A549 (cell line): Measurements from ENCODE around the gene ZNF615. TPM values are rescaled to one million over a fixed set of nuclear protein-coding genes. Genes with fewer than 3 reads are reported as not detected.

ENCODE experiments used
- ATAC-seq, 2 experiments: fragments of 200-7000 bp in 1 of 2; fragments of >200 bp in 1 of 2; cut with Nextera tagmentation in 1 of 2; cut with Tn5 transposase in 1 of 2; 3 replicates each; pipeline versions ENCODE4 v1.8.0 to v1.9.1; 2018 to 2020; ENCODE audit warnings: mild to moderate bottlenecking in 1 of 2, moderate library complexity in 1 of 2
- CTCF ChIA-PET: fragments of 300-600 bp; sonication (Branson Sonifier 250); formaldehyde crosslinking; extraction: SDS; loops from one replicate; lab custom pipeline; 2021; ENCODE audit warnings: antibody characterized with exemption, inconsistent platforms; lab: Yijun Ruan, JAX
- POLR2A ChIA-PET: fragments of 350-600 bp; formaldehyde crosslinking; extraction: SDS; loops from one replicate; lab custom pipeline; 2021; ENCODE audit warnings: antibody characterized with exemption, inconsistent platforms; lab: Yijun Ruan, JAX
- DNase-seq, 2 experiments: peaks; one replicate each; pipeline versions ENCODE4 v3.0.0 to v3.0.0-alpha.2; 2011 to 2016; ENCODE audit warnings: low read depth in 1 of 2, low spot score in 1 of 2
- FAIRE-seq: peaks from 2 replicates; lab custom pipeline; 2011; peaks lifted over from hg19 to GRCh38; lab: Jason Lieb, UNC
- H3K27ac ChIP-seq, 2 experiments: fragments of >200 bp; sonication (Bioruptor Twin); formaldehyde crosslinking; 3 replicates each; pipeline ENCODE4 v1.5.1; 2016 to 2017
- H3K4me1 ChIP-seq: fragments of >200 bp; sonication (Bioruptor Twin); formaldehyde crosslinking; 3 replicates; pipeline ENCODE4 v1.6.1; 2016
- H3K4me2 ChIP-seq: fragments of >200 bp; sonication (Bioruptor Twin); formaldehyde crosslinking; 3 replicates; pipeline ENCODE4 v1.6.1; 2016
- H3K4me3 ChIP-seq: fragments of >200 bp; sonication (Bioruptor Twin); formaldehyde crosslinking; 3 replicates; pipeline ENCODE4 v1.5.1; 2016
- H3K9me3 ChIP-seq: fragments of >200 bp; sonication (Bioruptor Twin); formaldehyde crosslinking; 3 replicates; pipeline ENCODE4 v1.6.1; 2016
- CHD4 ChIP-seq: fragments of 200-600 bp; sonication (generic); IDR thresholded peaks from 2 replicates; pipeline ENCODE4 v1.6.1; 2016; ENCODE audit warnings: antibody characterized with exemption, mild to moderate bottlenecking, borderline replicate concordance
- ESRRA ChIP-seq: fragments of 150-350 bp; IDR thresholded peaks from 2 replicates; pipeline ENCODE4 v1.6.1; 2014; ENCODE audit warnings: mild to moderate bottlenecking, low read length, borderline replicate concordance
- GATA3 ChIP-seq: IDR thresholded peaks from 2 replicates; pipeline ENCODE4 v1.6.1; 2012; ENCODE audit warnings: borderline replicate concordance
- MAFK ChIP-seq: fragments of 450-650 bp; IDR thresholded peaks from 2 replicates; pipeline ENCODE4 v1.6.1; 2014; ENCODE audit not compliant: partially characterized antibody
- NR3C1 ChIP-seq: fragments of >200 bp; sonication (Bioruptor Twin); formaldehyde crosslinking; IDR thresholded peaks from 3 replicates; pipeline ENCODE4 v1.6.1; 2017
- WGBS: methylation state at CpG from one replicate; pipeline ENCODE4 v1.1.6; 2017; ENCODE audit errors: missing lambda C conversion rate; 5-methylcytosine and 5-hydroxymethylcytosine counted together
- polyA plus RNA-seq, 4 experiments: library from polyadenylated mRNA; depleted of rRNA in 3 of 4; stranded (reverse); fragments of >200 nt; fragmentation: RNase III in 1 of 4; extraction: RNeasy Plus Mini Kit Qiagen cat#74134 plus additional on column Dnase treatment in 1 of 4; gene quantifications; 2 replicates in 3 of 4; 3 replicates in 1 of 4; pipeline ENCODE4 v1.2.3, GENCODE V29; 2011 to 2017

The ZNF615 gene
- polyA plus RNA-seq, 2 of the 4 experiments (the other 2 are of a cell fraction), result 7.5 to 9.4 TPM

GRCh38 chr19:51946602-51947001 lies 61.4 kb downstream of the ZNF615 start:
- Histone ChIP-seq H3K4me1 (no peaks in the 10 kb centered on the region), H3K27ac (no peak overlapping the region), H3K4me3 (no peak overlapping the region), H3K4me2 (no peak overlapping the region), H3K9me3 (peaks cover 95% of the 10 kb centered on the region)
- ATAC-seq (no peak), FAIRE-seq (no peak), DNase-seq (no peak)
- TF ChIP-seq ESRRA (no peak), MAFK (peak; percentile 74)
- 13% methylated on average over 1 of the region's 1 CpG for WGBS
- ChIA-PET CTCF (no interaction called here), POLR2A (no interaction called here)

- no peak overlapping the region for H3K4me3 ChIP-seq
These were observed 63.0 kb downstream of the ZNF615 start for GRCh38 chr19:51944798-51945552.

More at GRCh38 chr19:51944798-51945552, 63.0 kb downstream of the ZNF615 start:
- ChIA-PET CTCF (no interaction called here), POLR2A (no interaction called here)
- no peak overlapping the region for H3K4me2 ChIP-seq
- ATAC-seq (no peak), FAIRE-seq (no peak), DNase-seq (no peak)
- no peak overlapping the region for H3K27ac ChIP-seq
- TF ChIP-seq CHD4 (no peak), GATA3 (peak; percentile 26; the same call in 1 of the 2 replicates), NR3C1 (no peak)
- 65% methylated on average over 7 of the region's 7 CpGs for WGBS
- H3K9me3 ChIP-seq, result peaks cover 97% of the 10 kb centered on the region
- no peaks in the 10 kb centered on the region for H3K4me1 ChIP-seq

Other genes starting within 250 kb of the ZNF615 start
- gene FPR2, start 247.0 kb downstream of the ZNF615 start, polyA plus RNA-seq (2011; rRNA removed), result not detected in 2 replicates
- gene FPR2, start 247.0 kb downstream of the ZNF615 start, polyA plus RNA-seq (2017; fragmentation: RNase III; extraction: RNeasy Plus Mini Kit Qiagen cat#74134 plus additional on column Dnase treatment), result not detected in 3 replicates
- not detected in 2 replicates for gene FPR3, start 213.1 kb downstream of the ZNF615 start, polyA plus RNA-seq (2011; rRNA removed)
- gene FPR3, start 213.1 kb downstream of the ZNF615 start, polyA plus RNA-seq (2017; fragmentation: RNase III; extraction: RNeasy Plus Mini Kit Qiagen cat#74134 plus additional on column Dnase treatment), result not detected in 3 replicates
- gene ZNF577, start 120.3 kb downstream of the ZNF615 start, polyA plus RNA-seq (2011; rRNA removed), result 0.17 and 0.30 TPM in 2 replicates
- 0.05 to 0.20 TPM (median 0.17 TPM) in 3 replicates for gene ZNF577, start 120.3 kb downstream of the ZNF615 start, polyA plus RNA-seq (2017; fragmentation: RNase III; extraction: RNeasy Plus Mini Kit Qiagen cat#74134 plus additional on column Dnase treatment)
- gene ZNF649, start 103.2 kb downstream of the ZNF615 start, polyA plus RNA-seq (2011; rRNA removed), result 0.57 and 1.2 TPM in 2 replicates
- gene ZNF649, start 103.2 kb downstream of the ZNF615 start, polyA plus RNA-seq (2017; fragmentation: RNase III; extraction: RNeasy Plus Mini Kit Qiagen cat#74134 plus additional on column Dnase treatment), result 0.31 to 0.63 TPM (median 0.56 TPM) in 3 replicates
- 2.6 and 3.9 TPM in 2 replicates for gene ZNF613, start 80.7 kb downstream of the ZNF615 start, polyA plus RNA-seq (2011; rRNA removed)
- gene ZNF613, start 80.7 kb downstream of the ZNF615 start, polyA plus RNA-seq (2017; fragmentation: RNase III; extraction: RNeasy Plus Mini Kit Qiagen cat#74134 plus additional on column Dnase treatment), result 1.4 to 1.6 TPM (median 1.4 TPM) in 3 replicates
- 8.4 and 10.1 TPM in 2 replicates for gene ZNF350, start 21.4 kb downstream of the ZNF615 start, polyA plus RNA-seq (2011; rRNA removed)
- 5.8 to 8.2 TPM (median 6.0 TPM) in 3 replicates for gene ZNF350, start 21.4 kb downstream of the ZNF615 start, polyA plus RNA-seq (2017; fragmentation: RNase III; extraction: RNeasy Plus Mini Kit Qiagen cat#74134 plus additional on column Dnase treatment)
- gene ZNF614, start 20.2 kb upstream of the ZNF615 start, polyA plus RNA-seq (2011; rRNA removed), result 10.0 TPM in 2 replicates
- gene ZNF614, start 20.2 kb upstream of the ZNF615 start, polyA plus RNA-seq (2017; fragmentation: RNase III; extraction: RNeasy Plus Mini Kit Qiagen cat#74134 plus additional on column Dnase treatment), result 3.6 to 3.7 TPM (median 3.7 TPM) in 3 replicates
- 2.6 and 3.8 TPM in 2 replicates for gene ZNF432, start 40.6 kb upstream of the ZNF615 start, polyA plus RNA-seq (2011; rRNA removed)
- 2.0 to 3.3 TPM (median 2.4 TPM) in 3 replicates for gene ZNF432, start 40.6 kb upstream of the ZNF615 start, polyA plus RNA-seq (2017; fragmentation: RNase III; extraction: RNeasy Plus Mini Kit Qiagen cat#74134 plus additional on column Dnase treatment)
- 4.9 and 5.3 TPM in 2 replicates for gene ZNF841, start 87.6 kb upstream of the ZNF615 start, polyA plus RNA-seq (2011; rRNA removed)
- gene ZNF841, start 87.6 kb upstream of the ZNF615 start, polyA plus RNA-seq (2017; fragmentation: RNase III; extraction: RNeasy Plus Mini Kit Qiagen cat#74134 plus additional on column Dnase treatment), result 2.2 to 3.0 TPM (median 2.4 TPM) in 3 replicates
- gene ZNF616, start 131.7 kb upstream of the ZNF615 start, polyA plus RNA-seq (2011; rRNA removed), result 1.8 and 1.9 TPM in 2 replicates
- 0.90 to 1.3 TPM (median 1.2 TPM) in 3 replicates for gene ZNF616, start 131.7 kb upstream of the ZNF615 start, polyA plus RNA-seq (2017; fragmentation: RNase III; extraction: RNeasy Plus Mini Kit Qiagen cat#74134 plus additional on column Dnase treatment)
- gene ZNF836, start 163.4 kb upstream of the ZNF615 start, polyA plus RNA-seq (2011; rRNA removed), result 0.83 and 0.85 TPM in 2 replicates
- gene ZNF836, start 163.4 kb upstream of the ZNF615 start, polyA plus RNA-seq (2017; fragmentation: RNase III; extraction: RNeasy Plus Mini Kit Qiagen cat#74134 plus additional on column Dnase treatment), result 0.50 to 0.81 TPM (median 0.76 TPM) in 3 replicates
- gene PPP2R1A, start 181.8 kb upstream of the ZNF615 start, polyA plus RNA-seq (2011; rRNA removed), result 145 and 201 TPM in 2 replicates
- gene PPP2R1A, start 181.8 kb upstream of the ZNF615 start, polyA plus RNA-seq (2017; fragmentation: RNase III; extraction: RNeasy Plus Mini Kit Qiagen cat#74134 plus additional on column Dnase treatment), result 144 to 158 TPM (median 154 TPM) in 3 replicates